HEK293 (cell line): ENCODE measurements around the gene WDR82.
A peak's percentile ranks its signal among the peaks of the same experiment; 100 is the strongest.

ENCODE experiments used
- KLF7 ChIP-seq: fragments of 450-650 bp; formaldehyde crosslinking; IDR thresholded peaks from 2 replicates; pipeline ENCODE4 v1.5.1; 2016; ENCODE audit warnings: missing biosample characterization, missing genetic modification characterization, borderline replicate concordance
- SETDB1 ChIP-seq: IDR thresholded peaks from one replicate; pipeline ENCODE4 v1.6.1; 2017; ENCODE audit warnings: mild to moderate bottlenecking, low read length, moderate library complexity, mixed read lengths; ENCODE audit not compliant: insufficient read length
- TCF7L2 ChIP-seq: IDR thresholded peaks from 2 replicates; pipeline ENCODE4 v1.6.1; 2011; ENCODE audit warnings: low read depth, mild to moderate bottlenecking, inconsistent platforms, low read length, moderate library complexity, borderline replicate concordance
- ZFP3 ChIP-seq: fragments of 450-650 bp; formaldehyde crosslinking; IDR thresholded peaks from 2 replicates; pipeline ENCODE4 v1.5.1; 2016; ENCODE audit warnings: low read depth, missing biosample characterization, missing genetic modification characterization
- ZFP37 ChIP-seq: fragments of 450-650 bp; formaldehyde crosslinking; IDR thresholded peaks from 2 replicates; pipeline ENCODE4 v1.5.1; 2016; ENCODE audit warnings: missing biosample characterization, missing genetic modification characterization
- ZNF174 ChIP-seq: fragments of 450-650 bp; formaldehyde crosslinking; IDR thresholded peaks from 2 replicates; pipeline ENCODE4 v1.5.0; 2017; ENCODE audit warnings: missing biosample characterization, mild to moderate bottlenecking, missing genetic modification characterization
- ZNF175 ChIP-seq: fragments of 450-650 bp; formaldehyde crosslinking; IDR thresholded peaks from 2 replicates; pipeline ENCODE4 v1.5.1; 2016; ENCODE audit warnings: missing biosample characterization, missing genetic modification characterization
- ZNF239 ChIP-seq: fragments of 450-650 bp; formaldehyde crosslinking; IDR thresholded peaks from 2 replicates; pipeline ENCODE4 v1.5.1; 2016; ENCODE audit warnings: missing biosample characterization, missing genetic modification characterization
- ZNF274 ChIP-seq, 2 experiments: fragments of 200-500 bp in 1 of 2; fragments of 450-650 bp in 1 of 2; sonication (Bioruptor generic) in 1 of 2; formaldehyde crosslinking in 1 of 2; IDR thresholded peaks; 2 replicates each; pipeline versions ENCODE4 v1.5.1 to v1.6.1; 2014 to 2016; ENCODE audit warnings: borderline replicate concordance in 1 of 2, inconsistent platforms in 1 of 2, low read length in 1 of 2, missing biosample characterization in 1 of 2, missing genetic modification characterization in 1 of 2
- TF ChIP-seq, protein P1 (sequence below): fragments of 450-650 bp; formaldehyde crosslinking; IDR thresholded peaks from 2 replicates; pipeline ENCODE4 v1.5.1; 2016; ENCODE audit warnings: missing biosample characterization, missing genetic modification characterization
- TF ChIP-seq, protein P2 (sequence below): fragments of 450-650 bp; formaldehyde crosslinking; IDR thresholded peaks from 2 replicates; pipeline ENCODE4 v1.5.1; 2016; ENCODE audit warnings: missing biosample characterization, missing genetic modification characterization, low read depth
- TF ChIP-seq, protein P3 (sequence below): fragments of 450-650 bp; formaldehyde crosslinking; IDR thresholded peaks from 2 replicates; pipeline ENCODE4 v1.5.1; 2016; ENCODE audit warnings: missing biosample characterization, missing genetic modification characterization, borderline replicate concordance

DNA sequence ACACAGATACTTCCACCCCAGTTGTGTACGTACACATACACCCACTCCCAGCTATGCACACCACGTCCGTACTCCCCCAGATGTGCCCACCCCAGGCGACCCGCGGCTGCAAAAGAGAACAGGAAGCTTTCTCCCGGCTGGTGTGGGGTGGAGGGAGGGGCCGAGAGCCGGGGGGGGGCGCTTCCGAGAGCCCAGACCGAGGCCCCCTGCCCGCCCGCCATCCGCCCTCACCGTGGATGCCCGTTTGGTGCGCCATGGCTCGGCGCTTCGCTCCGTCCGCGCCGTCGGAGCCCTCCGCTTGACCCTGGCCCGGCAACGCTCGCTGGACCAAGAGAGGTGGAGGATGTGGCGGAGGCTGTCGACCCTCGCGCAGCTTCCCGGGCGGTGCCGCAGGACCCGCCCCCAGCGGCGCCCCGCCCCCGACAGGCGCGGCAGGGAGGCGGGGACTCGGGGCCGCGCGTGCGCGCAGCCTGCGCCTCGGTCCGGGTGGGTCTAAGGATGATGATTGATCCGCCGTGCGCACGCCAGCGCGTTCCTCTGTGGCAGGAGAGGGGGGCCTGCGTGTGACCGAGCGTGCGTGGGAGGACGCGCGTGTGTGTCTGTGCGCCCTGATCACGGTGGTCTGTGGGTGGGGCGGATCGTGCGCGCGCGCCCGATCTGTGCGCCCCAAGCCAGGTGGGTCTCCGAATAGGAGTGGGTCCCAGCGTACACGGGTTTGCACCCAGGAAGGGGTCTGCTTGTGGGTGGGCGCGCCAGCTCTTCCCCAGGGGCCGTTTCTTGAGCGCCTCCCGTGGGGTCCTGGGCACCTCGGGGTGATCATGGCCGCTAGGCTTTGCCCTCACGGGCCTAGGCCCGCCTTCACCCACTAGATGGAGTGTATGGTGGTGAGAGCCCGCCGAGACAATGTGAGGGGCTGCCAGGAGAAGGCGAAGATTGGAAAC is 39.4 kb downstream of the WDR82 start, which contains the start of gene TWF2:
- TF ChIP-seq, protein P1, sequence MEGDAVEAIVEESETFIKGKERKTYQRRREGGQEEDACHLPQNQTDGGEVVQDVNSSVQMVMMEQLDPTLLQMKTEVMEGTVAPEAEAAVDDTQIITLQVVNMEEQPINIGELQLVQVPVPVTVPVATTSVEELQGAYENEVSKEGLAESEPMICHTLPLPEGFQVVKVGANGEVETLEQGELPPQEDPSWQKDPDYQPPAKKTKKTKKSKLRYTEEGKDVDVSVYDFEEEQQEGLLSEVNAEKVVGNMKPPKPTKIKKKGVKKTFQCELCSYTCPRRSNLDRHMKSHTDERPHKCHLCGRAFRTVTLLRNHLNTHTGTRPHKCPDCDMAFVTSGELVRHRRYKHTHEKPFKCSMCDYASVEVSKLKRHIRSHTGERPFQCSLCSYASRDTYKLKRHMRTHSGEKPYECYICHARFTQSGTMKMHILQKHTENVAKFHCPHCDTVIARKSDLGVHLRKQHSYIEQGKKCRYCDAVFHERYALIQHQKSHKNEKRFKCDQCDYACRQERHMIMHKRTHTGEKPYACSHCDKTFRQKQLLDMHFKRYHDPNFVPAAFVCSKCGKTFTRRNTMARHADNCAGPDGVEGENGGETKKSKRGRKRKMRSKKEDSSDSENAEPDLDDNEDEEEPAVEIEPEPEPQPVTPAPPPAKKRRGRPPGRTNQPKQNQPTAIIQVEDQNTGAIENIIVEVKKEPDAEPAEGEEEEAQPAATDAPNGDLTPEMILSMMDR (tag by site-specific recombination): peak; percentile 82
- TF ChIP-seq ZNF274 (IDR thresholded peaks at IDR 0.05; ENCODE audit: low read length) (no peak), ZNF274 (tag by site-specific recombination; IDR thresholded peaks at IDR 0.05; ENCODE audit: borderline replicate concordance) (no peak), TCF7L2 (no peak), SETDB1 (no peak), KLF7 (tag by site-specific recombination) (no peak), ZNF175 (no peak), ZNF239 (tag by site-specific recombination) (no peak), ZFP3 (tag by site-specific recombination) (no peak), ZNF174 (no peak), ZFP37 (no peak)
- TF ChIP-seq, protein P2, sequence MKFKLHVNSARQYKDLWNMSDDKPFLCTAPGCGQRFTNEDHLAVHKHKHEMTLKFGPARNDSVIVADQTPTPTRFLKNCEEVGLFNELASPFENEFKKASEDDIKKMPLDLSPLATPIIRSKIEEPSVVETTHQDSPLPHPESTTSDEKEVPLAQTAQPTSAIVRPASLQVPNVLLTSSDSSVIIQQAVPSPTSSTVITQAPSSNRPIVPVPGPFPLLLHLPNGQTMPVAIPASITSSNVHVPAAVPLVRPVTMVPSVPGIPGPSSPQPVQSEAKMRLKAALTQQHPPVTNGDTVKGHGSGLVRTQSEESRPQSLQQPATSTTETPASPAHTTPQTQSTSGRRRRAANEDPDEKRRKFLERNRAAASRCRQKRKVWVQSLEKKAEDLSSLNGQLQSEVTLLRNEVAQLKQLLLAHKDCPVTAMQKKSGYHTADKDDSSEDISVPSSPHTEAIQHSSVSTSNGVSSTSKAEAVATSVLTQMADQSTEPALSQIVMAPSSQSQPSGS: no peak
- TF ChIP-seq, protein P3, sequence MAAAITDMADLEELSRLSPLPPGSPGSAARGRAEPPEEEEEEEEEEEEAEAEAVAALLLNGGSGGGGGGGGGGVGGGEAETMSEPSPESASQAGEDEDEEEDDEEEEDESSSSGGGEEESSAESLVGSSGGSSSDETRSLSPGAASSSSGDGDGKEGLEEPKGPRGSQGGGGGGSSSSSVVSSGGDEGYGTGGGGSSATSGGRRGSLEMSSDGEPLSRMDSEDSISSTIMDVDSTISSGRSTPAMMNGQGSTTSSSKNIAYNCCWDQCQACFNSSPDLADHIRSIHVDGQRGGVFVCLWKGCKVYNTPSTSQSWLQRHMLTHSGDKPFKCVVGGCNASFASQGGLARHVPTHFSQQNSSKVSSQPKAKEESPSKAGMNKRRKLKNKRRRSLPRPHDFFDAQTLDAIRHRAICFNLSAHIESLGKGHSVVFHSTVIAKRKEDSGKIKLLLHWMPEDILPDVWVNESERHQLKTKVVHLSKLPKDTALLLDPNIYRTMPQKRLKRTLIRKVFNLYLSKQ (tag by site-specific recombination): no peak
